Left lung (tissue), 10 donors: ENCODE data around the gene UNC93A. TPM values are rescaled to one million over a fixed set of nuclear protein-coding genes. Genes with fewer than 3 reads are reported as not detected.

ENCODE experiments used
- ATAC-seq: fragments of 200-7000 bp; cut with Tn5 transposase; one replicate; pipeline ENCODE4 v1.9.1; 2020; ENCODE audit warnings: moderate library complexity
- DNase-seq, 4 donors: peaks; one replicate each; pipeline ENCODE4 v3.0.0-alpha.2; 2013 to 2020
- H3K27ac ChIP-seq, 2 donors: fragments of 200-600 bp; sonication (generic) in 1 of 2; one replicate each; pipeline versions ENCODE4 v1.5.0 to v1.8.0; 2020 to 2021
- H3K27me3 ChIP-seq, 2 donors: fragments of 200-600 bp; sonication (generic) in 1 of 2; one replicate each; pipeline versions ENCODE4 v1.5.0 to v1.8.0; 2020 to 2021
- H3K36me3 ChIP-seq, 2 donors: fragments of 200-600 bp; sonication (generic) in 1 of 2; one replicate each; pipeline versions ENCODE4 v1.5.0 to v1.8.0; 2020 to 2021
- H3K4me1 ChIP-seq, 2 donors: fragments of 200-600 bp; one replicate each; pipeline ENCODE4 v1.8.0; 2021
- H3K4me3 ChIP-seq, 2 donors: fragments of 200-600 bp; sonication (generic) in 1 of 2; one replicate each; pipeline versions ENCODE4 v1.5.0 to v1.8.0; 2020 to 2021; ENCODE audit warnings: mild to moderate bottlenecking in 1 of 2
- H3K9me3 ChIP-seq, 2 donors: fragments of 200-600 bp; sonication (generic) in 1 of 2; one replicate each; pipeline versions ENCODE4 v1.5.0 to v1.8.0; 2020 to 2021
- CTCF ChIP-seq, 2 donors: fragments of 200-600 bp; sonication (generic) in 1 of 2; IDR thresholded peaks; one replicate each; pipeline versions ENCODE4 v1.5.0 to v1.8.0; 2021; ENCODE audit warnings: antibody characterized with exemption in 2 of 2
- intact Hi-C, 2 donors: fragments of 100-400 bp; cut with DNase I; formaldehyde crosslinking; loops; one replicate each; pipeline versions ENCODE4 v1.11.2 to v1.14.2; 2022
- polyA plus RNA-seq, 6 donors: library from polyadenylated mRNA; unstranded; fragments of 120-200 nt; gene quantifications; one replicate each; pipeline ENCODE4 v1.2.1, GENCODE V29; 2013; ENCODE audit not compliant: insufficient read length in 6 of 6
- total RNA-seq, 2 donors: library from RNA; stranded (reverse); fragmentation: NEBNext Ultra II Directional; extraction: Animal tissue kit (Norgen Biotek cat#: 25700); gene quantifications; one replicate each; pipeline ENCODE4 v1.2.1, GENCODE V29; 2021
- donor health status: DM: no; HTN: yes; CAD: no.
- donor health status: DM: no; HTN: no; CAD: no.

UNC93A gene
- total and polyA plus RNA-seq, 8 donors: 0.21 TPM; not detected in 7

- ATAC-seq: no peak
- intact Hi-C loops: no loop called here
- no peak for TF ChIP-seq CTCF (IDR thresholded peaks at IDR 0.05)
These were observed 54.2 kb downstream of the UNC93A start for GRCh38 chr6:167345348-167345747.

GRCh38 chr6:167345960-167346359 lies 54.8 kb downstream of the UNC93A start:
- Histone ChIP-seq H3K4me3 (no peak overlapping the region), H3K27me3 (peaks cover 0 to 22% of the 10 kb centered on the region in 2 donors), H3K36me3 (no peaks in the 10 kb centered on the region), H3K4me1 (peaks cover 4 to 10% of the 10 kb centered on the region in 2 donors), H3K27ac (no peak overlapping the region), H3K9me3 (no peaks in the 10 kb centered on the region)
- no peak for TF ChIP-seq CTCF (IDR thresholded peaks at IDR 0.05)
- intact Hi-C loops: no loop called here
- DNase-seq (no peak), ATAC-seq (no peak)

More at GRCh38 chr6:167345348-167345747, 54.2 kb downstream of the UNC93A start:
- peaks cover 0 to 4% of the 10 kb centered on the region in 2 donors for H3K4me1 ChIP-seq
- H3K9me3 ChIP-seq: no peaks in the 10 kb centered on the region
- DNase-seq: no peak
- H3K27me3 ChIP-seq: peaks cover 0 to 16% of the 10 kb centered on the region in 2 donors
- no peaks in the 10 kb centered on the region for H3K36me3 ChIP-seq
- no peak overlapping the region for H3K27ac ChIP-seq
- H3K4me3 ChIP-seq: no peak overlapping the region

- ATAC-seq: no peak
- H3K4me1 ChIP-seq: peaks cover 5 to 15% of the 10 kb centered on the region in 2 donors
- H3K27ac ChIP-seq: no peak overlapping the region
- no peak overlapping the region for H3K4me3 ChIP-seq
- H3K9me3 ChIP-seq: no peaks in the 10 kb centered on the region
- H3K27me3 ChIP-seq: peaks cover 0 to 35% of the 10 kb centered on the region in 2 donors
- H3K36me3 ChIP-seq: no peaks in the 10 kb centered on the region
- intact Hi-C loops: no loop called here
- no peak for DNase-seq
- no peak for TF ChIP-seq CTCF (IDR thresholded peaks at IDR 0.05)
These were observed 56.1 kb downstream of the UNC93A start for GRCh38 chr6:167347226-167347625.

- DNase-seq (no peak), ATAC-seq (peak; percentile 32)
- intact Hi-C loops: no loop called here
- Histone ChIP-seq H3K4me1 (peaks cover 5 to 15% of the 10 kb centered on the region in 2 donors), H3K4me3 (peak overlapping the region in 1 of 2 donors; percentile 40), H3K27me3 (peaks cover 0 to 40% of the 10 kb centered on the region in 2 donors), H3K27ac (peak overlapping the region; percentile 65 to 69), H3K36me3 (no peaks in the 10 kb centered on the region), H3K9me3 (no peaks in the 10 kb centered on the region)
- TF ChIP-seq CTCF (IDR thresholded peaks at IDR 0.05): no peak
These were observed 58.6 kb downstream of the UNC93A start for GRCh38 chr6:167349631-167350274.

- intact Hi-C loops: no loop called here
- Histone ChIP-seq H3K4me1 (peaks cover 5 to 15% of the 10 kb centered on the region in 2 donors), H3K4me3 (peak overlapping the region; percentile 33 to 40), H3K27me3 (peaks cover 0 to 40% of the 10 kb centered on the region in 2 donors), H3K27ac (peak overlapping the region; percentile 65 to 69), H3K36me3 (no peaks in the 10 kb centered on the region), H3K9me3 (no peaks in the 10 kb centered on the region)
- no peak for DNase-seq
- peak; percentile 52 for ATAC-seq
- TF ChIP-seq CTCF (IDR thresholded peaks at IDR 0.05): no peak
These were observed 59.2 kb downstream of the UNC93A start for GRCh38 chr6:167350275-167350696.
